GM21619 (cell line): ENCODE data around the gene NPAS3.

Experiments
- ATAC-seq: cut with Tn5 transposase; IDR thresholded peaks from one replicate; pipeline ENCODE4 v1.9.1; 2021; ENCODE audit not compliant: unreplicated experiment

NPAS3 gene

GRCh38 chr14:33844118-33844517 is 905.4 kb downstream of the NPAS3 start:
- ATAC-seq = no peak

DNA sequence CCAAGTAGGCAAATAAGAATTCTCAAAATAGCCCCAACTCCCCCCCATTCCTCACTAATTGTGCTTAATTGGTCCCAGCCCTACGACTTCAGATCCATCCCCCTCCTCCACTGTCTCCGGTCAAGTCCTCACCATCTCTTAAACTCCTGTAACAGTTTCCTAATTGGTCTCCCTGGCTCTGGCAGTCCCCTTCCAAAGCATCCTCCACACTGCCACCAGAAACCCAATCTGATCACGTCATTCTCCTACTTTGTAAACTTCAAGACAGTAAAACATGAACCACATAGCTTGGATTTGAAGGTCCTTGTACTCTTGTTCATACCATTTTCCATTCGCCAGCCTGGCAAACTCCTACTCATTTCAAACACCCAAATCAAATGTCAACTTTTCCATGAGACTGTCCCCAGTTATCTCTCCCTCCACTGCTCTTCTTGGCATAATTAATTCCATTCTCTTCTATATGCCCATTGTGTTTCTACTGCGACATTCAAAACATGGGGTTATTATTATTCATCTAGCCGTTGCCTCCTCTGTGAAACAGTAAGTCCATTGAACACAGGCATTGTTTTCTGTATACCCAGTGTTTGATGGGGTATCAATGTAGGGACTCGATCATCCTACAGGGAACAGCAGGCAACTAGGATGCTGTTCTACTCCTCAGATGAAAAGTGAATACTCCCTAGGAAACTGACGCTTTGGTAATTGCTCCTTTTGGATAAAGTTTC is 907.6 kb downstream of the NPAS3 start:
- no peak for ATAC-seq

- ATAC-seq = no peak
Measured at GRCh38 chr14:33847066-33847465, 908.4 kb downstream of the NPAS3 start.

GRCh38 chr14:33848009-33848408 is 909.3 kb downstream of the NPAS3 start:
- ATAC-seq = no peak

DNA sequence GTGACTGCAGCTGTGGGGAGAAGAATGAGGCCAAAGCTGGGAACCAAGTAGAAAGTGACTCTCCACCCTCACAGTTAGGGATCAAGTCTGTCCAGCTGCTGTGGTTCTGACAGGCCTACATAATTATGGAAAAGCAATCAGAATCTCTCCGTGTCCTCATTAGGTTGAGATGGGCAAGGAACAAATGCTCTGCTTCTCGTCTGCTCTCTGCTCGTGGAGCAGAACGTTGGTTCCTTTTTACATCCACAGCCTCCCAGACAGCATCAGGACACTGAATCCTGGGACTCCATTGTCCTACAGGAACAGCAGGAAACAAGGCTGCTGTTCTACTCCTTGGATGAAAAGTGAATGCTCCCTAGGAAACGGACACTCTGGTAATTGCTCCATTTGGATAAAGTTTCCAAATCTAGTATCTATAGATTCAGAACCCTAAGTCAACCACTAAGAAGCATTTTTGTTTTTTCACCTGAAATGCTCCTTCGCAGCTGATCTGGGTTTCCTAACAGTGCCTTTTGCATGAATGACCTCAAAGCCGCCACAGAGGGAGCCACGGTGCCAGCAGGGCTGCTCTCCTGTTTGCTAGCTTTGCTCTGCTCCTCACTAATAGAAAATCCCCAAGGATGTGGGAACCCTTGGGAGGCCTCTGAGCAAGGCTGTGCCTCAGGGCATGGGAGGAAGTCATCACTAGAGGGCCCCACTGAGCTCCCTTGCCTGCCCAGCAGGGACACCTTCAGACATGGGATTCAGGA is 910.2 kb downstream of the NPAS3 start:
- no peak for ATAC-seq

DNA sequence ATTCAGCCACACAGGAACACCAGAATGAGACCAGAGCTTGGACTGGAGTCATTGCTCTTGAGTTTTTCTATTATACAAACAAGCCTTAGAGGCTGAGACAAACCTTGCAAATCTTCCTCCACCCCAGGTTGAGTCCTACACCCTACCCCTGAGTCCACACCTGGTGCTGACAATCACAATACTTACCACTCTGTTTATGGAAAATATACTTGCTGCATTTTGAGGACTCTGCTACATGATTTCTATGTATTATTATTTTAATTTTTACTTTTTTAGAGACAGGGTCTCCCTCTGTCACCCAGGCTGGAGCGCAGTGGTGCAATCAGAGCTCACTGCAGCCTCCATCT is 910.7 kb downstream of the NPAS3 start:
- no peak for ATAC-seq

DNA sequence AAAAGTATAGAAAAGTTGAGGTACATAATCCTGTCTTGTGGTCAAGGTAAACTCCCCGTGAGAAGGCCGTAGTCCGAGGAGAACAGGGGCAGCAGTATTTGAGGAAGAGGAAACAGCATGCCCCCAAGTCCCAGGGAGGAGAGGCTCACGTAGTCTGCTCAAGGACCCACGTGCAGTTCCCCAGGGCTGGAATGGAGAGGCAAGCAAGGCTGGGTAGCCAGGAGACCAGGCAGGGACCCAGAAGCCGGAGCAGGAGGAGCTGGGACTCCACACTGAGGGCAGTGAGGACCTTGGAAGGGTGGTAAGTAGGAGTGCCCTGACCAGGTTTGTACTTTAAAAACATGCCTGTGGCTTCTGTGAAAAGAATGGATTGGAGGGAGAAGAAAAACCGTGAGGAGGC is 912.1 kb downstream of the NPAS3 start:
- ATAC-seq = no peak

DNA sequence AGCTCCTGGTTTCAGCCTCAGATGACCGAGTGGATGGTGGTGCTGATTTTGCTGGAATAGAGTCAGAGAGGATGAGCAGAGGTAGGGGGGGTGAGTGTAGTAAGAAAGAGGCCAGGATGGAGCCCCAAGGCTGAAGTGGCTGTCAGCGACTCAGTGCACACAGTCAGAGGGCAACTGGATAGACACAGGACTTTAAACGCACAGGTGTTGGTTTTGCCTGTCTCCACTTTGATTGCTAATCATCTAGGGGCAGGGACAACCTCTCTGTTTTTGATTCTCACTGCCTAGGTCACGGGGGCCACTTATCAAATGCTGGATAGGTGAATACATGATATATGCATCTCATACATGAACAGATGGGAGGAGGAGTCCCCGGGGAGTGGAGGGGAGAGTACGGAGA is 912.7 kb downstream of the NPAS3 start:
- no peak for ATAC-seq

DNA sequence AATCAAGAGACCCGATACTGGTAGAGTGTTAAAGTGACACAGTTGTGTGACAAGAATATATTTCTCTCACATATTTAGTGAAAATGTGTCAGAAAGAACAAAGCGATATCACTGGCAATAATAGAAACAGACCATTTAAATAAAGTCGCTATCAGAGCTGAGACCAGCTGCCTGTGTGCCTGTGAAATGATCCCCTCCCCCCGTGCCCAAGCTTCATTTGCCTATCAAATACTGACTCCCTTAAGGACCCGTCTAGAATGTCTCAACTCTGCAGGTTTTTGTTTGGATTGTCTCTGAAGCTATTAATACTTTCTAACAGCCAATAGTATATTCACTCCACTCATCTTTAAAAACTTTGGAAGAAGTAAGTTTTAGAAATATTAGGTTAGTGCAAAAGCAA is 913.3 kb downstream of the NPAS3 start:
- no peak for ATAC-seq
